Brain microvascular endothelial cell (primary cell): Measurements from ENCODE around the gene PLPP7.

Experiments used
- DNase-seq: peaks from one replicate; pipeline ENCODE4 v3.0.0-alpha.2; 2020
- H3K27ac ChIP-seq: fragments of 250-450 bp; sonication (Bioruptor Pico); 2 replicates; pipeline ENCODE4 v1.5.1; 2020; ENCODE audit warnings: mild to moderate bottlenecking, moderate library complexity
- H3K27me3 ChIP-seq: fragments of 250-450 bp; sonication (Bioruptor Pico); replicated peaks from 2 replicates; pipeline ENCODE4 v1.5.1; 2020; ENCODE audit warnings: mild to moderate bottlenecking
- H3K36me3 ChIP-seq: fragments of 250-450 bp; sonication (Bioruptor Pico); replicated peaks from 2 replicates; pipeline ENCODE4 v1.5.1; 2020; ENCODE audit warnings: mild to moderate bottlenecking
- H3K4me3 ChIP-seq: 2 replicates; pipeline ENCODE4 v1.5.1; 2011; ENCODE audit warnings: low read depth, mild to moderate bottlenecking, control low read depth, low read length, moderate library complexity
- in situ Hi-C: cut with HindIII; loops from 2 replicates; pipeline ENCODE4 v1.10.0; 2017; ENCODE audit warnings: low sequenced_read_pairs, low pct_ligation_motif_present
- TF ChIP-seq, protein P1 (sequence below): IDR thresholded peaks from 2 replicates; pipeline ENCODE4 v1.5.1; 2011; ENCODE audit warnings: low read depth, mild to moderate bottlenecking, moderate library complexity, low read length, control low read depth, inconsistent platforms; ENCODE audit errors: missing control alignments

The PLPP7 gene

DNA sequence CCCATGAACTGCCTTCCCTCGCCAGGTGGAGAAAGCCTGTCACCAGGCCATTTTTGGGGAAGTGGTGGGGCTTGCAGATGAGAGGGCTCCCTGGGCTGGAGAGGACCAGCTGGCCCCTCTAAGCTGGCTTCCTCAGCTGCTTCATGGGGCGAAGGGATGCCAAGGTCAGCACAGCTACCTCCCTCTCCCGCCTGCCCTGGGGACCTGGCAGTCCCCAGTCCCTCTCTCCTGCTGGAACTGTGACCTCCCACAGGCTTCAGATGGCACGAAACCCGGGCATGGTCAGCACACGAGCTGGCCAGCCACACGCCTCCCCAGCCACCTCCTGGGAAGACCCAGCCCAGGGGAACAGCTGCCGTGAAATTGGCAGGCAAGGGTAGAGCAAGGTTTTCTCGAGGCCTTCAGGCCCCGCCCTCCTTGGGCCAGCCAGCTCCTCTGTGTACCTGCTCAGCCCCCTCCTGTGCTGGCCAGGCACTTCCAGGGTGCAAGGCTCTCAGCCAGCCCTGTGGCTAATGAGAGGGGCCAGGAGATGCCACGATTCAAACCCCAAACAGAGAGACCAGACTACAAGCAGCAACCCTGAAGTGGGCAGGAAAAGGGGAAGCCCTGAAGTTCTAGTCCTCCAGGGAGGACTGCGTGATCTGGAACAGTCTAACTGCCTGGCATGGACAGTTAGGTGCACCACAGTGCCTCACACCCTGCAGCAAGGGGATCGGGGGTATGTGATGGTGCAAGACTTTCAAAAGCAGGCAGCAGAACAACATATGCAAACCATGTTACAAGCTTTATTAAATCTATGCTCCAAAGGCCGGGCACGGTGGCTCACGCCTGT is 12.9 kb downstream of the PLPP7 start:
- H3K27ac ChIP-seq, result no peak overlapping the region
- DNase-seq, result no peak
- TF ChIP-seq, protein P1, sequence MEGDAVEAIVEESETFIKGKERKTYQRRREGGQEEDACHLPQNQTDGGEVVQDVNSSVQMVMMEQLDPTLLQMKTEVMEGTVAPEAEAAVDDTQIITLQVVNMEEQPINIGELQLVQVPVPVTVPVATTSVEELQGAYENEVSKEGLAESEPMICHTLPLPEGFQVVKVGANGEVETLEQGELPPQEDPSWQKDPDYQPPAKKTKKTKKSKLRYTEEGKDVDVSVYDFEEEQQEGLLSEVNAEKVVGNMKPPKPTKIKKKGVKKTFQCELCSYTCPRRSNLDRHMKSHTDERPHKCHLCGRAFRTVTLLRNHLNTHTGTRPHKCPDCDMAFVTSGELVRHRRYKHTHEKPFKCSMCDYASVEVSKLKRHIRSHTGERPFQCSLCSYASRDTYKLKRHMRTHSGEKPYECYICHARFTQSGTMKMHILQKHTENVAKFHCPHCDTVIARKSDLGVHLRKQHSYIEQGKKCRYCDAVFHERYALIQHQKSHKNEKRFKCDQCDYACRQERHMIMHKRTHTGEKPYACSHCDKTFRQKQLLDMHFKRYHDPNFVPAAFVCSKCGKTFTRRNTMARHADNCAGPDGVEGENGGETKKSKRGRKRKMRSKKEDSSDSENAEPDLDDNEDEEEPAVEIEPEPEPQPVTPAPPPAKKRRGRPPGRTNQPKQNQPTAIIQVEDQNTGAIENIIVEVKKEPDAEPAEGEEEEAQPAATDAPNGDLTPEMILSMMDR, result no peak
- H3K4me3 ChIP-seq, result no peak overlapping the region
- no peaks in the 10 kb centered on the region for H3K36me3 ChIP-seq
- in situ Hi-C loops, result no loop called here
- no peaks in the 10 kb centered on the region for H3K27me3 ChIP-seq

DNA sequence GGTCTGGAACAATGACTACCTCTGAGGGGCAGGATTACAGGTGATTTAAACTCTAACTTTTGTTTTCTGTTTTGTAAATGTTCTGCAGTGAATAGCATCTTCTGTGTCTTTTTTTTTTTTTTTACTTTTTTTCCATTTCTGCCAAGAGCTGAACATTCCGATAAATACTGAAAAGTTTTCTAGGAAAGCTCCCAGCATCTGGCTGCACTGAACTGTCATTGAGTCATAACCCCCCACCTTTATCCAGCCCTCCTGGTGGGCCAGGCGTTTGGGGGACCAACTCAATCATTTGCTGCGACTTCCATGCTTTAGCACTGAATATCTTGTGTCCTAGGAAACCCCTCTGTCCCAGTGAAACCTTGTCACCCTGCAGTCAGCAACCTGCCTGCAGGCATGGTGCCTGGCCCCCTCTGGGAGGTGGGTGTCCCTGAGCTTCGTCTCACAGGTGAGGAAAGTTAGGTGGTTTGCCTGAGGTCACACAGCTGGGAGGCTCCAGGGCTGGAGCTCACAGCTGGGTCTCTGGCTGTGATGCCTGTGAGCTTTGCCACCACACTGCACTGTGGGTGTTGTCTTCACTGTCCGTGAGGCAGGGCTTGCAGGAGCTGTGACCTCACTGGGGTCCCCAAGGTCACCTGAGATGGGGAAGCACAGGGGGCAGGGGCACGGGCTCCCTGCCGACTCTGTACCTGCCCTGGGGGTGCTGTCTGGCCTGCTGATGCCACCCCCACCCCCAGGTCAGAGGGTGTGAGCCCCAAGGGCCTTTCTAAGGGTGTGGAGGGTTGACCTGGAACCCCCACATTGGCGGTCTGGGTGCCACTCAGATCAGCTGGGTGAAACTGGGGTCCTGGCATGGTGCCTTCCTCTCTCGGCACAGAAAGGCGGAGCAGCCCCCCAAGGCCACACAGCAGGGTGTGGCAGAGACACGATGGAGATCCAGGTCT is 14.1 kb downstream of the PLPP7 start:
- TF ChIP-seq, protein P1, result no peak
- in situ Hi-C loops, result no loop called here
- no peak overlapping the region for H3K4me3 ChIP-seq
- no peak overlapping the region for H3K27ac ChIP-seq
- H3K27me3 ChIP-seq, result no peaks in the 10 kb centered on the region
- DNase-seq, result no peak
- no peaks in the 10 kb centered on the region for H3K36me3 ChIP-seq

DNA sequence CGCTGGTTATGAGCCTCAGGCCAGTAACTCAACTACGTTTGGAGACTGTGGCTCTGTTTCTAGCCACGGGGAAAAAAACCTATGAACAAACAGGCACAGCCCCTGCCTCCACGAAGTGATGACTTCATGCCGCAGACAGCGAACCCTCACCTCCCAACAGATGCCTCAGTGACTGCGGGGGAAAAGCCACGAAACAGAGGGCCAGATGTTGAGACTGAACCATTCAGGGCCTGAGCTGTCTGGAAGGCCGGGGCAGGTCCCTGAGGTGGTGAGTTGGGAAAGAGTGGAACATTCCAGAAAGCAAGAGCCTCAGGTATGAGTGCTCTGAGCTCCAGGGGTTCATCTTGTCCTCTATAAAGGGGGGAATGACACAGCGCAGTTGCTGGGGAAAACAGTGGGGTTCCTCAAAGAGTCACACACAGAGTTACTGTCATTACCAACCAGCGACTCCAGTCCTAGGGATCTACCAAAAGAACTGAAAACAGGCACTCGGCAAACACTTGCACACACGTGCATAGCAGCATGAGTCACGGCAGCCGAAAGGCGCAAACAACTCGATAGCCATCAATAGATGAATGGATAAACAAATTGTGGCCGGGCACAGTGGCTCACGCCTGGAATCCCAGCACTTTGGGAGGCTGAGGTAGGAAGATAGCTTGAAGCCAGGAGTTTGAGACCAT is 15.3 kb downstream of the PLPP7 start:
- Histone ChIP-seq H3K4me3 (no peak overlapping the region), H3K27ac (no peak overlapping the region), H3K36me3 (no peaks in the 10 kb centered on the region), H3K27me3 (no peaks in the 10 kb centered on the region)
- in situ Hi-C loops, result no loop called here
- TF ChIP-seq, protein P1, result no peak
- no peak for DNase-seq

DNA sequence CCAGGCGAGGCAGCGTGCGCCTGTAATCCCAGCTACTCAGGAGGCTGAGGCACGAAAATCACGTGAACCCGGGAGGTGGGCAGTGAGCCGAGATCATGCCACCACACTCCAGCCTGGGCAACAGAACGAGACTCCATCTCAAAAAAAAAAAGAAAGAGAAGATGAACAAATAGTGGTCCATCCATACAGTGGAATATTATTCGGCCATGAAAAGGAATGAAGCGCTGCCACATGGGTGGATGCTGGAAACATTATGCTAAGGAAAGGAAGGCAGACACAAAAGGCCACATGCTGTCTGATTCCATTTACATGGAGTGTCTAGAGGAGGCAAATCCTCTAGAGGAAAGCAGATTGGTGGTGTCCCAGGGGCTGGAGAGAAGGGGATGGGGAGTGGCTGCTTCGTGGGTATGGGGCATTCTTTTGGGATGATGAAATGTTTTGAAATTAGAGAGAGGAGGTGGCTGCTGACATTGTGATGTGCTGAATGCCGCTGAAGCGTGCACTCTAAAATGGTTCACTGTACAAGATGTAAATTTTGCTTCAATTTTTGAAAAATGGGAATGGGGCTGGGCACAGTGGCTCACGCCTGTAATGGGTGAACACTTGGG is 17.0 kb downstream of the PLPP7 start:
- TF ChIP-seq, protein P1, result no peak
- in situ Hi-C loops, result no loop called here
- H3K36me3 ChIP-seq, result no peaks in the 10 kb centered on the region
- H3K4me3 ChIP-seq, result no peak overlapping the region
- no peak for DNase-seq
- no peak overlapping the region for H3K27ac ChIP-seq
- no peaks in the 10 kb centered on the region for H3K27me3 ChIP-seq

DNA sequence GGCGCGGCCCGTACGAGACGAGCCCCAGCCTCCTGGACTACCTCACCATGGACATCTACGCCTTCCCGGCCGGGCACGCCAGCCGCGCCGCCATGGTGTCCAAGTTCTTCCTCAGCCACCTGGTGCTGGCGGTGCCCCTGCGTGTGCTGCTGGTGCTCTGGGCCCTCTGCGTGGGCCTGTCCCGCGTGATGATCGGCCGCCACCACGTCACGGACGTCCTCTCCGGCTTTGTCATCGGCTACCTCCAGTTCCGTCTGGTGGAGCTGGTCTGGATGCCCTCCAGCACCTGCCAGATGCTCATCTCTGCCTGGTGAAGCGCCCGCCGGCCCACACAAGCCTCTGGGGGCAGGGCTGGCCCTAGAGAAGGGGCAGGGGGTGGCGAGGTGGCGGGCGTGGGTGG is 18.5 kb downstream of the PLPP7 start:
- TF ChIP-seq, protein P1, result no peak
- in situ Hi-C loops, result no loop called here
- H3K27me3 ChIP-seq, result no peaks in the 10 kb centered on the region

More for the DNA sequence above, 18.5 kb downstream of the PLPP7 start:
- Histone ChIP-seq H3K36me3 (no peaks in the 10 kb centered on the region), H3K4me3 (no peak overlapping the region), H3K27ac (no peak overlapping the region)
- DNase-seq, result no peak
